Astrocyte of the spinal cord (primary cell): ENCODE results near the gene SLC1A2.
A peak's percentile ranks its signal among the peaks of the same experiment; 100 is the strongest.

Experiments used
- DNase-seq: peaks from one replicate; pipeline ENCODE4 v3.0.0; 2011; ENCODE audit warnings: low read depth, low spot score
- H3K4me3 ChIP-seq: 2 replicates; pipeline ENCODE4 v1.5.1; 2011; ENCODE audit warnings: low read depth, mild to moderate bottlenecking, low read length, moderate library complexity
- in situ Hi-C: cut with HindIII; loops from 2 replicates; pipeline ENCODE4 v1.10.0; 2017; ENCODE audit warnings: low sequenced_read_pairs
- TF ChIP-seq, protein P1 (sequence below): IDR thresholded peaks from 2 replicates; pipeline ENCODE4 v1.5.1; 2012; ENCODE audit warnings: low read depth, mild to moderate bottlenecking, low read length, inconsistent platforms

SLC1A2 gene

DNA sequence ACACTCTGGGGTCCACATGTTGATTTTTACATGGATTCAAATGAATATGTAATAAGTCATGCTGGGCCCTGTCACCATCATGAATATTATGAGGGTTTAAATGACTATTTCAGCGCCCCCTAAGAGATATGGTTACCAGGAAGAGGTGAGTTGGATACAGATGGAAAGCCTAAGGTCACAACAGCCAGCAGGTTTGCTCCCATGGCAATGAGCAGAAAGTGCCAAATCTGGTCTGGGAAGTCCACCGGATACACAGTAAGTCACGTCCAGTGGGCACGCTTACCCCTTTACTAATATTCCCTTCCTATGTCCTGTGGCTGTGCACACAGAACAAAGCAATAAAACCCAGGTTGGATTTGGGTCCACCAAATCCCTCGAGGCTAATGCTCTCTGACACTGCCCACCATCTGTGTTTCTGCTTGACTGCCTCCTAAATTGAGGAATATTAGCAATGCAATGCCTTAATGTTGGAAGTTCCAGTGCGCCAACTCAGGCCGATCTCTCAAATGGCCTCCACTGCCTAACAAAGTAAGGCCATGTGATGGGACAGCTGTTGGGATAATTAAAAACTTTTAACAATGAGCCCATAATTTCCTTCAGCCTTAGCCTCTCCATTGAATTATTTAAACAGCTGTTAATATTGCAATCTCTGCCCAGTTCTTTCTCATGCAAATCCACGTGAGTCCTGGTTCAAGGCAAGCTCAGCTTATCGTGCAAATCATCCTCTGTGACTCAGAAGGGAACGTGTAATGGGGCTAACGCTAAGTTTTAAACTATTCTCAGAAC lies 97.6 kb downstream of the SLC1A2 start:
- peak; percentile 61 for DNase-seq
- in situ Hi-C loops, result no loop called here
- H3K4me3 ChIP-seq, result no peak overlapping the region
- TF ChIP-seq, protein P1, sequence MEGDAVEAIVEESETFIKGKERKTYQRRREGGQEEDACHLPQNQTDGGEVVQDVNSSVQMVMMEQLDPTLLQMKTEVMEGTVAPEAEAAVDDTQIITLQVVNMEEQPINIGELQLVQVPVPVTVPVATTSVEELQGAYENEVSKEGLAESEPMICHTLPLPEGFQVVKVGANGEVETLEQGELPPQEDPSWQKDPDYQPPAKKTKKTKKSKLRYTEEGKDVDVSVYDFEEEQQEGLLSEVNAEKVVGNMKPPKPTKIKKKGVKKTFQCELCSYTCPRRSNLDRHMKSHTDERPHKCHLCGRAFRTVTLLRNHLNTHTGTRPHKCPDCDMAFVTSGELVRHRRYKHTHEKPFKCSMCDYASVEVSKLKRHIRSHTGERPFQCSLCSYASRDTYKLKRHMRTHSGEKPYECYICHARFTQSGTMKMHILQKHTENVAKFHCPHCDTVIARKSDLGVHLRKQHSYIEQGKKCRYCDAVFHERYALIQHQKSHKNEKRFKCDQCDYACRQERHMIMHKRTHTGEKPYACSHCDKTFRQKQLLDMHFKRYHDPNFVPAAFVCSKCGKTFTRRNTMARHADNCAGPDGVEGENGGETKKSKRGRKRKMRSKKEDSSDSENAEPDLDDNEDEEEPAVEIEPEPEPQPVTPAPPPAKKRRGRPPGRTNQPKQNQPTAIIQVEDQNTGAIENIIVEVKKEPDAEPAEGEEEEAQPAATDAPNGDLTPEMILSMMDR, result no peak

DNA sequence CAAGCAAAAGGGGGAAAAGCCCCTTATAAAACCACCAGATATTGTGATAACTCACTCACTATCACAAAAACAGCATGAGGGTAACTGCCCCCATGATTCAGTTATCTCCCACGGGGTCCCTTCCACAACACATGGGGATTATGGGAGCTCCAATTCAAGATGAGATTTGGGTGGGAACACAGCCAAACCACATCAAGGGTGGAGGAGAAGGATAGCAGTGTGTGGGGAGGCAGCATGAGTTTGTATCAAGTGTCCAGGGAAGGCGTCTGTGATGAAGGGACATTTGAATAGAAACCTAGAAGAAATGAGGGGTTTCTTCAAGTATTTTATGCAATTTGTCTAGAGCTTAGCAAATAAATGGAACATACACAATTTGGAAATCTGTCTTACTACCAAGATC lies 98.2 kb downstream of the SLC1A2 start:
- H3K4me3 ChIP-seq, result no peak overlapping the region
- no peak for DNase-seq
- TF ChIP-seq, protein P1, result no peak
- in situ Hi-C loops, result no loop called here

DNA sequence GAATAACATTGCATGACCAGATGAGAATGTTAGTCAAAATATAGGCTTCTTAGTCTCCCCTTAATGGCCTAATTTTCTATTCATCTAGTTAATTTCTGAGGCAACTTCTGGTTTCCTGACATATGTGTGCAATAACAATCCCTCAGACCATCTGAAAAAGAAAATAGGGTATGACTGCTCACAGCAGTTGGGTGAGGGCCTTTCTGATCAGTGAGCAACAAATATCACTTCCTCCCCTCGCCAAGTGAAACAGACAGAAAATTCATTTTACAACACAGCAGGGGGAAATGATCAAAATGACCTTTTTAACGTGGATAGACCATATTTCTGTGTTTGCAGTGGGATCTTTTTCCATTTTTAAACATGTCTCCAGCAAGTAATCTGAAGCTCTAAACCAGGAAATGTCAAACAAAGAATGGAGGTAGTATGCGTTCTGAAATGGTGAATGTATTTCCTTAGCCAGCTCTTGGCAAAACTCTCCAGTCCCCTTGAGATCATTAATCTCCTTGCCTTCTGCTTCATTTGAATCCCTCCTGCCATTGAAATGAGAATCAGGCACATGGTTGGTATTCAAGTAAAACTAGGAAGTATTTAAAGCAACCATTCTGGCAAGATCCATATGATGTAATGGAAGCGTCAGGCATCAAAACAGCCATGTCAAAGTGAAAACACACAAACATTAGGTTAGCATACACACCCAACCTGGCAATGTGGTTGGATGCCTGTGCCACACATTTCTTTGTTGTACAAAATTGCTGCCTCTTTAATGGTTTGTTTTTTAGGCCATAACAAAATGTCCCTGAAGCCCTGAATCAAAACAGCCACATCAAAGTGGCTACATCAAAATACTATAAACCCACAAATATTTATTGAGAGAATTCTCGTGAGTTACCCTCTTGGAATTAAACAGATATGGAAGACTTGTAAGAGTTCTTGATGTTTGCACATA lies 100.1 kb downstream of the SLC1A2 start:
- H3K4me3 ChIP-seq, result no peak overlapping the region
- in situ Hi-C loops, result no loop called here
- peak; percentile 67 for DNase-seq
- TF ChIP-seq, protein P1, result no peak

DNA sequence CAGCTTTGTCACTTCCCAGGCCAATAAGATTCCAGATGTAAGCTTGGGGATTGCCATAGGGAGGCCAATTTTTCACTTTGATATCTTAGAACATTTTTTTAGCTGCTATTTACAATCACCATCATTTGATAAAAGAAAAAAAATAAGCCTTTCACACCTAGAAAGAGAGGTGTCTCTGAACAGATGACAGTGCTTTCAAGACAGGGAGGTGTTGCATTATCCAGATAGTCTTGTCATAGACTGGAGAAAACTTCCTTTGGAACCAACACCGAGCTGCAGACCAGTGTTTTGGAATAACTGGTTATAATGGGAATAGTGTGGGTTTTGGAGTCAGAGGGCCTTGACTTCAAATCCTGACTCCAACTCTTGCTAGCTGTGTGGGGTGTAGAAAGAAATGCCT lies 101.0 kb downstream of the SLC1A2 start:
- no peak overlapping the region for H3K4me3 ChIP-seq
- DNase-seq, result no peak
- in situ Hi-C loops, result no loop called here
- TF ChIP-seq, protein P1, result no peak

DNA sequence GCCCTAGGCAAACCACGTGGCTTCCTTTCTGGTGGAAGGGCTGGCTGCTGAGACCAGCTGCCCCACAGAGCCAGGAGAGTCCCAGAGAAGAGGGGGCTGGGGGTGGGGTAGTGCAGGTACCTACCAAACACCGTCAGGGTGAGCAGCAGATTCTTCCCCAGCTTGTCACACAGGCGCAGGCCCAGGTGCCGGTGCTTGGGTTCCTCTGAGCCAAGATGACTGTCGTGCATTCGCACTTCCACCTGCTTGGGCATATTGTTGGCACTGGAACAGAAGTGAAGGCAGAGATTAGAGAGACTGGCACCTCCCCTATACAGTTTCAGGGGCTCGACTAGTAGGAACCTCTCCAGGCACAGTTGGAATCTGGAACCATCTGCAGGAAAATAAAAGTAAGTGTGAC lies 102.1 kb downstream of the SLC1A2 start:
- TF ChIP-seq, protein P1, result no peak
- in situ Hi-C loops, result no loop called here
- no peak overlapping the region for H3K4me3 ChIP-seq
- DNase-seq, result no peak

DNA sequence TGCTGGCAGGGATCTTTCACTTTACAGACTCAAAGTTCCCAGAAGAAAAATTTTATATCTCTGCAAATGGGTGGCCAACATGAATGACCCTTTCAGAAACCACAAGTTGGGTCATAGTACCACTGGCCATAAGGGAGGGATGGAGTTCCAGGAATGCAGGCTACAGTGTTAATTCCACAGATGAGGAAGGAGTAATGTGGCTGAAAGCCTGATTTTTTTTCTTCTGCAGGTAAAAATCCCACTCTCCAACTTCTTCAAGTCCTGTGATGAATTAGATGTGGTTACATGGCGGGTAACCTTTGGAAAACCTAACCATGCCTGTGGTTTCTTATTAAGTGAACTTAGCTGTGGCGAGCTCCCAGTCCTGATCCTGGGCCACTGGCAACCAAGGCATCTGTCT lies 103.2 kb downstream of the SLC1A2 start:
- TF ChIP-seq, protein P1, result no peak
- in situ Hi-C loops, result no loop called here
- no peak overlapping the region for H3K4me3 ChIP-seq
- DNase-seq, result peak; percentile 82
